Smooth muscle cell (in vitro differentiated cells): ENCODE data around the gene OBP2B. TPM values are rescaled to one million over a fixed set of nuclear protein-coding genes. Genes with fewer than 3 reads are reported as not detected.
A peak's percentile ranks its signal among the peaks of the same experiment; 100 is the strongest.

ENCODE experiments used
- DNase-seq: peaks from one replicate; lab custom pipeline; 2025; ENCODE audit not compliant: unreplicated experiment; lab: John Stamatoyannopoulos, UW
- H2AFZ ChIP-seq: fragments of 200-600 bp; sonication (generic); 2 replicates; pipeline ENCODE4 v1.6.0; 2016; ENCODE audit warnings: antibody characterized with exemption, low read depth, mild to moderate bottlenecking
- H3F3A ChIP-seq: fragments of 200-600 bp; sonication (generic); 2 replicates; pipeline ENCODE4 v1.6.0; 2017; ENCODE audit warnings: antibody characterized with exemption, low read depth
- H3K27ac ChIP-seq: fragments of 200-600 bp; sonication (generic); 2 replicates; pipeline ENCODE4 v1.5.1; 2016; ENCODE audit warnings: low read depth, mild to moderate bottlenecking
- H3K27me3 ChIP-seq: fragments of 200-600 bp; sonication (generic); 2 replicates; pipeline ENCODE4 v1.6.1; 2016; ENCODE audit warnings: low read depth, mild to moderate bottlenecking
- H3K36me3 ChIP-seq: fragments of 200-600 bp; sonication (generic); 2 replicates; pipeline ENCODE4 v1.5.1; 2016; ENCODE audit warnings: low read depth
- H3K4me1 ChIP-seq: fragments of 200-600 bp; sonication (generic); 2 replicates; pipeline ENCODE4 v1.5.1; 2016; ENCODE audit warnings: low read depth
- H3K4me2 ChIP-seq: fragments of 200-600 bp; sonication (generic); 2 replicates; pipeline ENCODE4 v1.6.0; 2016; ENCODE audit warnings: mild to moderate bottlenecking
- H3K4me3 ChIP-seq: fragments of 200-600 bp; sonication (generic); 2 replicates; pipeline ENCODE4 v1.5.1; 2016; ENCODE audit warnings: mild to moderate bottlenecking
- H3K79me2 ChIP-seq: fragments of 200-600 bp; sonication (generic); 2 replicates; pipeline ENCODE4 v1.6.0; 2016; ENCODE audit warnings: low read depth, mild to moderate bottlenecking
- H3K9ac ChIP-seq: fragments of 200-600 bp; sonication (generic); 2 replicates; pipeline ENCODE4 v1.6.0; 2016; ENCODE audit warnings: low read depth
- H3K9me3 ChIP-seq: fragments of 200-600 bp; sonication (generic); replicated peaks from 2 replicates; pipeline ENCODE4 v1.5.1; 2016; ENCODE audit warnings: low read depth
- H4K20me1 ChIP-seq: fragments of 200-600 bp; sonication (generic); 2 replicates; pipeline ENCODE4 v1.6.0; 2016; ENCODE audit warnings: low read depth
- WGBS: methylation state at CpG from one replicate; pipeline ENCODE4 v1.1.7; 2016; ENCODE audit warnings: low lambda C conversion rate; 5-methylcytosine and 5-hydroxymethylcytosine counted together
- polyA plus RNA-seq: library from polyadenylated mRNA; unstranded; fragments of >200 nt; fragmentation: Nextera tagmentation; extraction: Ambion mirVana; gene quantifications from 2 replicates; pipeline ENCODE4 v1.2.1, GENCODE V29; 2016
- total RNA-seq: library from RNA; depleted of rRNA; stranded (reverse); fragments of >200 nt; gene quantifications from 2 replicates; pipeline ENCODE4 v1.2.3, GENCODE V29; 2014
- TF ChIP-seq, protein P1 (sequence below): fragments of 200-600 bp; sonication (generic); IDR thresholded peaks from 2 replicates; pipeline ENCODE4 v1.5.1; 2017; ENCODE audit warnings: borderline replicate concordance, mild to moderate bottlenecking, antibody characterized with exemption; ENCODE audit not compliant: insufficient read depth, poor library complexity, severe bottlenecking

Gene OBP2B
- total and polyA plus RNA-seq, 2 experiments from 2014 or later = not detected

DNA sequence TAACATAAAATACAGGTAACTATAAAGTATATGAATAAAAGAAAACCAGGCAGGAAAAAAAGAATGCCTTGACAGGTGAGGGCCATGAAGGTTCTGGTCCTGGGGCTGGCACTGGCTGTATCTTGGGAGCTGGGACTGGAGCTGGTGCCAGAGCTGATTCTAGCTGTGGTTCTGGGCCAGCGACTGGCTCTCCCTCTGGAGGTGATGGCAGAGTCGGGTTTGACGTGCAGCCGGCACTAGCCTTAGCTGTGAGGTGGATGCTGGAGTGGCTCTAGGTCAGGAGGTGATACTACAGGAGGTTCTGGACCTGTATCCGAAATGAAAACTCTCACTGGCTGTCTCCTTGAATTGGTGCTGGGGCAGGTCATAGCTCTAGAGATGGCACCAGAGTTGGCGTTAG lies 22.3 kb downstream of the OBP2B start:
- Histone ChIP-seq H2AFZ (no peak overlapping the region), H3K36me3 (no peaks in the 10 kb centered on the region), H3K4me1 (no peaks in the 10 kb centered on the region), H3K79me2 (no peaks in the 10 kb centered on the region), H3K4me2 (no peak overlapping the region), H4K20me1 (no peaks in the 10 kb centered on the region), H3K4me3 (no peak overlapping the region), H3F3A (peaks cover 4% of the 10 kb centered on the region), H3K9me3 (no peaks in the 10 kb centered on the region), H3K9ac (no peak overlapping the region), H3K27me3 (peaks cover 23% of the 10 kb centered on the region), H3K27ac (no peak overlapping the region)
- no peak for DNase-seq
- TF ChIP-seq, protein P1, sequence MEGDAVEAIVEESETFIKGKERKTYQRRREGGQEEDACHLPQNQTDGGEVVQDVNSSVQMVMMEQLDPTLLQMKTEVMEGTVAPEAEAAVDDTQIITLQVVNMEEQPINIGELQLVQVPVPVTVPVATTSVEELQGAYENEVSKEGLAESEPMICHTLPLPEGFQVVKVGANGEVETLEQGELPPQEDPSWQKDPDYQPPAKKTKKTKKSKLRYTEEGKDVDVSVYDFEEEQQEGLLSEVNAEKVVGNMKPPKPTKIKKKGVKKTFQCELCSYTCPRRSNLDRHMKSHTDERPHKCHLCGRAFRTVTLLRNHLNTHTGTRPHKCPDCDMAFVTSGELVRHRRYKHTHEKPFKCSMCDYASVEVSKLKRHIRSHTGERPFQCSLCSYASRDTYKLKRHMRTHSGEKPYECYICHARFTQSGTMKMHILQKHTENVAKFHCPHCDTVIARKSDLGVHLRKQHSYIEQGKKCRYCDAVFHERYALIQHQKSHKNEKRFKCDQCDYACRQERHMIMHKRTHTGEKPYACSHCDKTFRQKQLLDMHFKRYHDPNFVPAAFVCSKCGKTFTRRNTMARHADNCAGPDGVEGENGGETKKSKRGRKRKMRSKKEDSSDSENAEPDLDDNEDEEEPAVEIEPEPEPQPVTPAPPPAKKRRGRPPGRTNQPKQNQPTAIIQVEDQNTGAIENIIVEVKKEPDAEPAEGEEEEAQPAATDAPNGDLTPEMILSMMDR = no peak
- 82% methylated on average over 6 of the region's 6 CpGs for WGBS

GRCh38 chr9:133184971-133185370 lies 24.1 kb downstream of the OBP2B start:
- Histone ChIP-seq H3K79me2 (no peaks in the 10 kb centered on the region), H3K9me3 (no peaks in the 10 kb centered on the region), H2AFZ (no peak overlapping the region), H3K27me3 (peaks cover 23% of the 10 kb centered on the region), H3K9ac (no peak overlapping the region), H3K4me1 (no peaks in the 10 kb centered on the region), H3F3A (peaks cover 4% of the 10 kb centered on the region), H3K27ac (no peak overlapping the region), H4K20me1 (no peaks in the 10 kb centered on the region), H3K4me2 (peak overlapping the region; percentile 50), H3K36me3 (no peaks in the 10 kb centered on the region), H3K4me3 (no peak overlapping the region)
- TF ChIP-seq, protein P1 = peak; percentile 55
- no peak for DNase-seq
- WGBS = 14% methylated on average over 7 of the region's 8 CpGs

- 83% methylated on average over 5 of the region's 5 CpGs for WGBS
- H3K79me2 ChIP-seq = no peaks in the 10 kb centered on the region
- H3K27ac ChIP-seq = no peak overlapping the region
- H3K4me1 ChIP-seq = no peaks in the 10 kb centered on the region
- H3K9me3 ChIP-seq = no peaks in the 10 kb centered on the region
- no peak for DNase-seq
- H4K20me1 ChIP-seq = no peaks in the 10 kb centered on the region
- no peak overlapping the region for H3K9ac ChIP-seq
- H3K36me3 ChIP-seq = no peaks in the 10 kb centered on the region
- H3K4me2 ChIP-seq = no peak overlapping the region
- H2AFZ ChIP-seq = no peak overlapping the region
- peaks cover 22% of the 10 kb centered on the region for H3K27me3 ChIP-seq
- TF ChIP-seq, protein P1 = no peak
- H3K4me3 ChIP-seq = no peak overlapping the region
- peaks cover 4% of the 10 kb centered on the region for H3F3A ChIP-seq
Measured at GRCh38 chr9:133182151-133182550, 26.9 kb downstream of the OBP2B start.

DNA sequence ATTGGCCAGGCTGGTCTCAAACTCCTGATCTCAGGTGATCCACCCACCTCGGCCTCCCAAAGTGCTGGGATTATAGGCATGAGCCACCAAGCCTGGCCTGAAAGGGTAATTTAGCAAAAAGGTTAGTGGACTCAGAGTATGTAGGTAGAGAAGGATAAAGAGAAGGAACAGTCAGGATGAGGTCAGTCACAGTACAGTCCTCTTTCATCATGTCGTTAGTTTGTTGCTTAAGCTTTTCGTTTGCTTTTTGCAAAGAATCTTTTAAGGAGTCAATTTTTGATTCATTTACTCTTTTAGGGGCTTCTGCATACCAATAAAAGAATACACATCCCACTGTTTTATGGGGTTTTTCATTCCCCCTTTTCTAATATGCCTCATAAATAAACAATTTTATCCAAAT lies 27.5 kb downstream of the OBP2B start:
- Histone ChIP-seq H3K4me2 (no peak overlapping the region), H3K79me2 (no peaks in the 10 kb centered on the region), H3K9me3 (no peaks in the 10 kb centered on the region), H3K27me3 (peaks cover 17% of the 10 kb centered on the region), H3K4me1 (no peaks in the 10 kb centered on the region), H2AFZ (no peak overlapping the region), H4K20me1 (no peaks in the 10 kb centered on the region), H3F3A (peaks cover 4% of the 10 kb centered on the region), H3K4me3 (no peak overlapping the region), H3K9ac (no peak overlapping the region), H3K27ac (no peak overlapping the region), H3K36me3 (no peaks in the 10 kb centered on the region)
- WGBS = 84% methylated on average over 3 of the region's 3 CpGs
- TF ChIP-seq, protein P1 = no peak
- DNase-seq = no peak
